Skeletal muscle satellite cell (primary cell): Measurements from ENCODE around the gene PMPCA.

Experiments
- H3K27me3 ChIP-seq: 2 replicates; pipeline ENCODE4 v1.7.0; 2013; ENCODE audit warnings: low read length; ENCODE audit not compliant: control insufficient read depth, insufficient read depth
- H3K36me3 ChIP-seq: 2 replicates; pipeline ENCODE4 v1.7.0; 2013; ENCODE audit warnings: mild to moderate bottlenecking, control low read depth, low read length; ENCODE audit not compliant: insufficient read depth
- H3K4me1 ChIP-seq: 2 replicates; pipeline ENCODE4 v1.7.0; 2013; ENCODE audit warnings: low read length; ENCODE audit not compliant: control insufficient read depth, insufficient read depth
- H3K4me2 ChIP-seq: 2 replicates; pipeline ENCODE4 v1.7.0; 2013; ENCODE audit warnings: mild to moderate bottlenecking, low read length
- H3K4me3 ChIP-seq: 2 replicates; pipeline ENCODE4 v1.7.0; 2013; ENCODE audit warnings: low read length
- H3K9ac ChIP-seq: 2 replicates; pipeline ENCODE4 v1.7.0; 2013; ENCODE audit warnings: mild to moderate bottlenecking, low read depth, low read length, moderate library complexity
- H3K9me3 ChIP-seq: replicated peaks from 2 replicates; pipeline ENCODE4 v1.7.0; 2013; ENCODE audit warnings: mild to moderate bottlenecking, control low read depth, low read length

Gene PMPCA

GRCh38 chr9:136376457-136376856 lies 34.0 kb upstream of the PMPCA start:
- Histone ChIP-seq H3K4me3 (no peak overlapping the region), H3K9ac (no peak overlapping the region), H3K4me2 (no peak overlapping the region), H3K9me3 (no peaks in the 10 kb centered on the region), H3K27me3 (no peaks in the 10 kb centered on the region), H3K4me1 (peaks cover 15% of the 10 kb centered on the region), H3K36me3 (peaks cover 32% of the 10 kb centered on the region)

DNA sequence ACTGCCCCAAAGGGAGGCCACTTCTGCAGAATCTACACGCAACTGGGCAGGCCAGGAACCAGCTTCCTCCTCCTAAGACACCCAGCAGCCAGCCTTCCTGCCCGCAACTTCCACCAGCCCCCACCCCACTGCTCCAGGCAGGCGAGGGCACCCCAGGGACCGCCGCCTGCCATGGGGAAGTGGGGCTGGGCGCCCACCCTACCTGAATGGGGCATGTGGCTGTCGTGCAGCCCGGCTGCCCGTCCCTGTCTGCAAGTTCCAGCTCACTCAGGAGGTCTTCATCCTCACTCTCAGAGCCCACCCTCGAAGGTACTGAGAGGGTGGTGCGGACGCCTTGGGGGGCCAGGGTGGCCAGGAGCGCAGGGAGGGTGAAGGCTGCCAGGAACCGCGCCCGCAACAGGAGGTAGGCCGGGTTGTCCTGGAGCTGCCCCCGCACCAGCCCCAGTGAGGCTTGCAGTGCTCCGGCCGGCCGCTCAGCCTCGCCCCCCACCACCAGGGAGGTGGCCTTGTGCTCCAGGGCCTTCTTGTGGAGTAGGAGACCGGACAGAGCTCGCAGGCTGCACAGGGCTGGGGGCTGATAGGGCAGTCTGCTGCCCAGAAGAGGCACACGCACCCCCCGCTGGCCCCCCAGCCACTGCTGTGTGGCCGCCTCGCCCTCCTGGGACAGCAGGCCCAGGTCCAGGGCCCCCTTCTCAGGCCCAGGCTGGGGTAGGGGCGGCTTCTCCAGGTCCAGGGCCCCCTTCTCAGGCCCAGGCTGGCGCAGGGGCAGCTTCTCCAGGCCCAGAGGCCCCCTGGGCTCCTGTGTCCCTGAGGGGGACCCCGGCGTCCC lies 32.9 kb upstream of the PMPCA start:
- no peak overlapping the region for H3K9ac ChIP-seq
- H3K27me3 ChIP-seq: no peaks in the 10 kb centered on the region
- H3K9me3 ChIP-seq: no peaks in the 10 kb centered on the region
- H3K36me3 ChIP-seq: peaks cover 38% of the 10 kb centered on the region
- H3K4me1 ChIP-seq: peaks cover 8% of the 10 kb centered on the region
- H3K4me3 ChIP-seq: no peak overlapping the region
- no peak overlapping the region for H3K4me2 ChIP-seq

DNA sequence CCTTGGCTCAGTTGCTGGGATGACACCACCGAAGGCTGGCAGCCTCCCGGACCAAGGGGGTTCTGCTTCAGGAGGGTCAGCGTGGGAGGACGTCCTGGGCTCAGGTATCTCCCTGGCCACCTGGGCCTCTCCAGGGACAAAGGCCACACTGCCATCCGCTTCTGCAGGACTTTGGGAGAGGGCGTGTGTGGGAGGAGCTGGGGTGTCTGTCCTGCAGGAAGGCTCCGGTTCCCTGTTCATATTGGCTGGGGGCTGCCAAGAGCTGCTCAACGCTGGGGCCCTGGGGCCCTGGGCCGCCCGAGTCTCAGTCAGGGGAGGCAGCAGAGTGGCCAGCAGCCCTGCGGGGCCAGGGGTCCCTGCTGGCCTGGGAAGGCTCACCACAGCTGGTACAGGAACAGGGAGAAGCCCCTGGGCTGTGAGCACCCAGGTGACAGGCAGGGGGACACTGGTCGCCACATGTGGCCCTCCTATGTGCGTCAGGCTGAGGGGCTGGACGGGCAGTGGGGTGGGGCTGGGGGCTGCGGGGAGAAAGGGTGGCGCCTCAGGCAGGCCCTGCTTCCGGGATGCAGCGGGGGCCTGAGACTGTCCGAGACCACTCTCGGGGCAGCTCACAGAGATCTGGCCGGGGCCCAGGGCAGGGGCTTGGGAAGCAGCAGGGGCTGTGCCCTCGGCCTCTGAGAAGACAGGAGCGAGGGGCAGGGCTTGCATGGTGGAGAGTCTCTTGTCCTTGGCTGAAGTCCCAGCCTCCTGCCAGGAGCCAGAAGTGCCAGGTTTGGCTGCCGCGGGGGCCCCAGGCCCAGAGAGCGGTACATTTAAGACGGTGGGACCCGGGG lies 32.1 kb upstream of the PMPCA start:
- no peak overlapping the region for H3K4me2 ChIP-seq
- H3K36me3 ChIP-seq: peaks cover 46% of the 10 kb centered on the region
- no peaks in the 10 kb centered on the region for H3K4me1 ChIP-seq
- no peaks in the 10 kb centered on the region for H3K27me3 ChIP-seq
- H3K9ac ChIP-seq: no peak overlapping the region
- H3K9me3 ChIP-seq: no peaks in the 10 kb centered on the region
- H3K4me3 ChIP-seq: no peak overlapping the region

- Histone ChIP-seq H3K9ac (no peak overlapping the region), H3K36me3 (peaks cover 48% of the 10 kb centered on the region)
These were observed 31.5 kb upstream of the PMPCA start for GRCh38 chr9:136379003-136379287.

DNA sequence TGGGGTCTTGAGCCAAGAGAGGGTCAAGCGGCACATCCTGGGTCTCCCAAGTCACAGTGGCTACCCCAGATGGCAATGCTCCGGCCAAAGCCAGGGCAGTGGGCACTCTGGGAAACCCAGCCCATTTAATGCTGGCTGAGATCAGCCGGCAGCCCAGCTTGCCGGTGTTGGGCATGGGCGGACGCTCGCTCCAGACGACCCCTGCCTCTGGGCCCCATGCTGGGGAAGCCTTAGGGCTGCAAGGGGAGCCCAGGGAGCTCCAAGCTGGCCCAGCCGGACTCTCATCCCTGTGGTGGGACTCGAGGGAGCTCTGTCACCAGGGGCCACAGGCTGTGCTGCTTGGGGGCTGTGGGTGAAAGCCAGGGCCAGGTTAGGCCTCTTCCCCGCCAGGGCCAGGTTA lies 31.1 kb upstream of the PMPCA start:
- H3K4me1 ChIP-seq: no peaks in the 10 kb centered on the region
- no peaks in the 10 kb centered on the region for H3K9me3 ChIP-seq
- no peak overlapping the region for H3K4me2 ChIP-seq
- H3K9ac ChIP-seq: no peak overlapping the region
- H3K4me3 ChIP-seq: no peak overlapping the region
- H3K27me3 ChIP-seq: no peaks in the 10 kb centered on the region
- peaks cover 52% of the 10 kb centered on the region for H3K36me3 ChIP-seq

More at GRCh38 chr9:136379003-136379287, 31.5 kb upstream of the PMPCA start:
- no peaks in the 10 kb centered on the region for H3K9me3 ChIP-seq
- no peak overlapping the region for H3K4me2 ChIP-seq
- no peaks in the 10 kb centered on the region for H3K27me3 ChIP-seq
- H3K4me3 ChIP-seq: no peak overlapping the region
- no peaks in the 10 kb centered on the region for H3K4me1 ChIP-seq

- Histone ChIP-seq H3K9ac (no peak overlapping the region), H3K4me3 (no peak overlapping the region), H3K4me2 (no peak overlapping the region), H3K27me3 (no peaks in the 10 kb centered on the region), H3K4me1 (no peaks in the 10 kb centered on the region), H3K9me3 (no peaks in the 10 kb centered on the region), H3K36me3 (peaks cover 56% of the 10 kb centered on the region)
These were observed 30.6 kb upstream of the PMPCA start for GRCh38 chr9:136379891-136380290.

DNA sequence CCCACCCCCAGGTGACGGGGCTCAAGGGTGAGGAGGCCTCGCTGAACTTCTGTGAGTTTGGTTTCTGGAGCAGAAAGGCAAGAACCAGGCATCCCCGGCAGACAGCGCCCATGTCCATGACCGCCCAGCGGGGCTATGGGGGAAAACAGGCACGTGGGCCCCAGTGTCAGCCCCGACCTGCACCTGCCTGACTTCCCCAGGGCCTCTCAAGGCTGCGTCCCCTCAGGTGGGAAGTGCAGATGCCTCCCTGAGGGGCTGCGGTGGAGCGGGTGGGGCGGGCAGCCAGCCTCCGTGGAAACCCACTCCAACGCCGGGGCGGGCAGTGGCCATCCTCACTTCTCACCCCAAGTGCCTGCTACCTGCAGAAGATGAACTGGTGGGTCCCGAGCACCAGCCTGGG lies 30.1 kb upstream of the PMPCA start:
- Histone ChIP-seq H3K4me3 (no peak overlapping the region), H3K36me3 (peaks cover 57% of the 10 kb centered on the region), H3K27me3 (no peaks in the 10 kb centered on the region), H3K4me1 (no peaks in the 10 kb centered on the region), H3K9ac (no peak overlapping the region), H3K9me3 (no peaks in the 10 kb centered on the region), H3K4me2 (no peak overlapping the region)

- no peaks in the 10 kb centered on the region for H3K9me3 ChIP-seq
- H3K4me3 ChIP-seq: no peak overlapping the region
- no peaks in the 10 kb centered on the region for H3K27me3 ChIP-seq
- no peak overlapping the region for H3K4me2 ChIP-seq
- peaks cover 56% of the 10 kb centered on the region for H3K36me3 ChIP-seq
- H3K9ac ChIP-seq: no peak overlapping the region
- H3K4me1 ChIP-seq: no peaks in the 10 kb centered on the region
These were observed 29.1 kb upstream of the PMPCA start for GRCh38 chr9:136381311-136381710.

DNA sequence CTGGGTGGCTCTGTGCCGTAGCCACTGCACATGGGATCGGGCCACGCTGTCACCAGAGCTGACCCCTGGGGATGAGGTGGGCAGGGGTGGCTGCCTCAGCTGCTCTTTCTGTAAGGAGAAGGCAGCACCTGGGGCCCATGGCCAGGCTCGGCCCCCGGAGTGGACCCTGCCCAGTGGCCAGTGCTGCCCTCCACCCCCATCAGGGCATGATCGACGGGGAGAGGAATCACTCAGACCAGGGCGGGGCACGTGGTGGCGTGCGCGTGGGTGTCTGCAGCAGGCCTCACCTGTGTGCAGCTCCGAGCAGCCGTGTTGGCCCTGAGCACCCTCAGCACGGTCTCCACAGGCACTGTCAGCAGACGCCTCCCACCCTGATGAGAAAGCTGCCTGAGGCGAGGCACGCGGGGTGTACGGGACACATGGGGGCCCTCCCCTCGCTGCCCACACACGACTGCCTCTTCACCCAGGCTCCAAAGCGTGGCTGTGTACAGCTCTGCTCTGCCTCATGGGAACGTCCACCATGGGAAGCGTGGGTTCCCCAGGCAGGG lies 28.4 kb upstream of the PMPCA start:
- H3K27me3 ChIP-seq: no peaks in the 10 kb centered on the region
- H3K4me1 ChIP-seq: no peaks in the 10 kb centered on the region
- peaks cover 58% of the 10 kb centered on the region for H3K36me3 ChIP-seq
- no peak overlapping the region for H3K9ac ChIP-seq
- H3K9me3 ChIP-seq: no peaks in the 10 kb centered on the region
- no peak overlapping the region for H3K4me2 ChIP-seq
- no peak overlapping the region for H3K4me3 ChIP-seq

GRCh38 chr9:136383436-136383835 lies 27.0 kb upstream of the PMPCA start:
- no peaks in the 10 kb centered on the region for H3K4me1 ChIP-seq
- H3K4me3 ChIP-seq: no peak overlapping the region
- H3K9ac ChIP-seq: no peak overlapping the region
- peaks cover 67% of the 10 kb centered on the region for H3K36me3 ChIP-seq
- H3K9me3 ChIP-seq: no peaks in the 10 kb centered on the region
- H3K4me2 ChIP-seq: no peak overlapping the region
- H3K27me3 ChIP-seq: no peaks in the 10 kb centered on the region

- no peak overlapping the region for H3K4me3 ChIP-seq
- H3K9ac ChIP-seq: no peak overlapping the region
- H3K9me3 ChIP-seq: no peaks in the 10 kb centered on the region
- H3K4me1 ChIP-seq: no peaks in the 10 kb centered on the region
- H3K36me3 ChIP-seq: peaks cover 74% of the 10 kb centered on the region
- H3K27me3 ChIP-seq: no peaks in the 10 kb centered on the region
- no peak overlapping the region for H3K4me2 ChIP-seq
These were observed 25.4 kb upstream of the PMPCA start for GRCh38 chr9:136385015-136385414.
